AG08396 (cell line): Measurements from ENCODE around the gene ZNF124.
"Not testable (repeated sequence)": the region's sequence is repeated elsewhere in the genome, so short reads cannot be mapped to it uniquely, and the experiment has no call there.

Experiments
- DNase-seq: peaks from one replicate; pipeline ENCODE4 v3.0.0; 2012; ENCODE audit warnings: low spot score, mixed read lengths

ZNF124 gene

GRCh38 chr1:247171875-247172563 is at the start of gene ZNF124:
TSS of gene ZNF124 (minus strand) at chr1:247172020. CDS start at chr1:247171877, 143 bp downstream.
- not testable (repeated sequence) for DNase-seq

GRCh38 chr1:247220280-247220679 is 48.5 kb upstream of the ZNF124 start:
- not testable (repeated sequence) for DNase-seq

GRCh38 chr1:247218121-247218651 is 46.4 kb upstream of the ZNF124 start:
- DNase-seq = no peak

GRCh38 chr1:247216261-247216660 is 44.4 kb upstream of the ZNF124 start:
- no peak for DNase-seq

- DNase-seq = no peak
These were observed 41.1 kb upstream of the ZNF124 start for GRCh38 chr1:247212627-247213617.

GRCh38 chr1:247212012-247212411 is 40.2 kb upstream of the ZNF124 start:
- no peak for DNase-seq

GRCh38 chr1:247211339-247211738 is 39.5 kb upstream of the ZNF124 start:
- DNase-seq = no peak

GRCh38 chr1:247210376-247211117 is 38.7 kb upstream of the ZNF124 start:
- DNase-seq = peak; percentile 97

GRCh38 chr1:247210062-247210375 is 38.2 kb upstream of the ZNF124 start:
- peak; percentile 14 for DNase-seq

GRCh38 chr1:247209396-247209795 is 37.6 kb upstream of the ZNF124 start:
- no peak for DNase-seq

- no peak for DNase-seq
These were observed 32.4 kb upstream of the ZNF124 start for GRCh38 chr1:247204177-247204647.

- no peak for DNase-seq
These were observed 27.0 kb upstream of the ZNF124 start for GRCh38 chr1:247198781-247199180.

GRCh38 chr1:247193958-247194357 is 22.1 kb upstream of the ZNF124 start:
- no peak for DNase-seq

- no peak for DNase-seq
These were observed 18.4 kb upstream of the ZNF124 start for GRCh38 chr1:247189981-247190798.

GRCh38 chr1:247185667-247186066 is 13.8 kb upstream of the ZNF124 start:
- no peak for DNase-seq

- DNase-seq = no peak
These were observed 12.4 kb upstream of the ZNF124 start for GRCh38 chr1:247184254-247184653.

- no peak for DNase-seq
These were observed 11.2 kb upstream of the ZNF124 start for GRCh38 chr1:247182994-247183393.

GRCh38 chr1:247180581-247180980 is 8.8 kb upstream of the ZNF124 start:
- no peak for DNase-seq

GRCh38 chr1:247177755-247178154 is 5.9 kb upstream of the ZNF124 start:
- no peak for DNase-seq

GRCh38 chr1:247175458-247175857 is 3.6 kb upstream of the ZNF124 start:
- no peak for DNase-seq

- DNase-seq = no peak
These were observed 1.6 kb upstream of the ZNF124 start for GRCh38 chr1:247173431-247173830.
